K562 (cell line): ENCODE results near the gene ENDOG. TPM values are rescaled to one million over a fixed set of nuclear protein-coding genes. Genes with fewer than 3 reads are reported as not detected.

ENCODE experiments used
- ARID2 ChIP-seq: fragments of 450-650 bp; IDR thresholded peaks from 2 replicates; pipeline ENCODE4 v1.6.1; 2017; ENCODE audit warnings: antibody characterized with exemption, mild to moderate bottlenecking
- CBX8 ChIP-seq: fragments of 200-600 bp; sonication (generic); IDR thresholded peaks from 2 replicates; pipeline ENCODE4 v1.6.1; 2012; ENCODE audit warnings: borderline replicate concordance, mixed run types, low read depth, mild to moderate bottlenecking, moderate library complexity, mixed read lengths, low read length, control low read depth, inconsistent platforms; ENCODE audit not compliant: poor library complexity, severe bottlenecking; ENCODE audit errors: extremely low read depth
- CREM ChIP-seq: IDR thresholded peaks from 2 replicates; pipeline ENCODE4 v1.6.1; 2014; ENCODE audit warnings: antibody characterized with exemption, low read depth
- EWSR1 ChIP-seq: fragments of 450-650 bp; IDR thresholded peaks from 2 replicates; pipeline ENCODE4 v1.6.1; 2018; ENCODE audit warnings: borderline replicate concordance, mild to moderate bottlenecking, low read depth, moderate library complexity; ENCODE audit not compliant: partially characterized antibody
- FOXP1 ChIP-seq: sonication (generic); formaldehyde crosslinking; IDR thresholded peaks from 2 replicates; pipeline ENCODE4 v1.8.0; 2022; ENCODE audit warnings: mild to moderate bottlenecking, missing genetic modification reagents
- JUNB ChIP-seq: fragments of 450-650 bp; formaldehyde crosslinking; conservative IDR thresholded peaks from 2 replicates; pipeline ENCODE4 v1.4.0; 2020; ENCODE audit warnings: mild to moderate bottlenecking
- NFXL1 ChIP-seq: fragments of 450-650 bp; formaldehyde crosslinking; IDR thresholded peaks from 2 replicates; pipeline ENCODE4 v1.4.0; 2021; ENCODE audit warnings: mild to moderate bottlenecking
- NUFIP1 ChIP-seq: fragments of 450-650 bp; IDR thresholded peaks from 2 replicates; pipeline ENCODE4 v1.6.1; 2018; ENCODE audit not compliant: partially characterized antibody
- RBBP5 ChIP-seq: fragments of 200-600 bp; sonication (generic); IDR thresholded peaks from 2 replicates; pipeline ENCODE4 v1.6.1; 2012; ENCODE audit warnings: borderline replicate concordance, mild to moderate bottlenecking, low read length, control low read depth, inconsistent platforms; ENCODE audit not compliant: insufficient read depth, poor library complexity, severe bottlenecking
- RBFOX2 ChIP-seq: fragments of 200-400 bp; formaldehyde crosslinking; IDR thresholded peaks from 2 replicates; pipeline ENCODE4 v1.6.1; 2017; ENCODE audit warnings: low read depth, mild to moderate bottlenecking, low read length, moderate library complexity
- RHOXF2B ChIP-seq: fragments of 250-450 bp; sonication (Bioruptor Pico); conservative IDR thresholded peaks from 2 replicates; pipeline ENCODE4 v1.5.1; 2021
- SREBF2 ChIP-seq: sonication (generic); formaldehyde crosslinking; IDR thresholded peaks from 2 replicates; pipeline ENCODE4 v1.4.0; 2020; ENCODE audit warnings: mild to moderate bottlenecking, missing genetic modification reagents
- ZNF134 ChIP-seq: fragments of 250-450 bp; sonication (Bioruptor Pico); conservative IDR thresholded peaks from 2 replicates; pipeline ENCODE4 v1.4.0; 2020
- ZNF232 ChIP-seq: sonication (generic); formaldehyde crosslinking; IDR thresholded peaks from 2 replicates; pipeline ENCODE4 v1.8.0; 2022; ENCODE audit warnings: mild to moderate bottlenecking, missing genetic modification reagents
- polyA plus RNA-seq, 8 experiments: library from polyadenylated mRNA; depleted of rRNA in 4 of 8; stranded (reverse) in 5 of 8; unstranded in 3 of 8; fragments of >200 nt; fragmentation: Nextera tagmentation in 2 of 8; fragmentation: Illumina TruSeq in 1 of 8; extraction: Ambion mirVana in 2 of 8; extraction: Trizol in 1 of 8; gene quantifications; 2 replicates each; pipeline versions ENCODE4 v1.2.1 to v1.2.3, GENCODE V29; 2011 to 2014; ENCODE audit warnings: inconsistent platforms in 1 of 8, missing spikeins in 1 of 8
- total RNA-seq, 7 experiments: library from RNA; depleted of rRNA in 6 of 7; stranded (reverse); fragments of >200 nt in 6 of 7; fragmentation: Illumina TruSeq in 2 of 7; extraction: Trizol in 2 of 7; gene quantifications; 2 replicates each; pipeline versions ENCODE4 v1.2.1 to v1.2.3, GENCODE V29; 2011 to 2021; ENCODE audit warnings: low replicate concordance in 1 of 7
- TF ChIP-seq, protein P1 (sequence below), 2 experiments: IDR thresholded peaks; 2 replicates each; pipeline ENCODE4 v1.6.1; 2011; ENCODE audit warnings: borderline replicate concordance in 1 of 2, control low read depth in 1 of 2, low read depth in 1 of 2, low read length in 1 of 2, mild to moderate bottlenecking in 1 of 2, mixed read lengths in 1 of 2, moderate library complexity in 1 of 2; ENCODE audit not compliant: insufficient read depth in 1 of 2, insufficient read length in 1 of 2, poor library complexity in 1 of 2, severe bottlenecking in 1 of 2; ENCODE audit errors: extremely low read depth in 1 of 2
- TF ChIP-seq, protein P2 (sequence below), 2 experiments: IDR thresholded peaks; 2 replicates each; pipeline ENCODE4 v1.6.1; 2012; ENCODE audit warnings: improper control_type of control experiment in 2 of 2, low read depth in 2 of 2, low read length in 2 of 2, borderline replicate concordance in 1 of 2
- TF ChIP-seq, protein P3 (sequence below): fragments of 250-450 bp; sonication (Bioruptor Pico); IDR thresholded peaks from 2 replicates; pipeline ENCODE4 v1.8.0; 2022; ENCODE audit warnings: moderate library complexity, mild to moderate bottlenecking, inconsistent platforms
- TF ChIP-seq, protein P4 (sequence below): fragments of 250-450 bp; sonication (Bioruptor Pico); IDR thresholded peaks from 2 replicates; pipeline ENCODE4 v1.5.0; 2021; ENCODE audit warnings: mild to moderate bottlenecking, borderline replicate concordance

Gene ENDOG
- total and polyA plus RNA-seq, 9 of the 15 experiments (the other 6 are each of a cell fraction or from before 2014, with no cell fraction given): 1.2 to 91.0 (median 25.5) TPM

DNA sequence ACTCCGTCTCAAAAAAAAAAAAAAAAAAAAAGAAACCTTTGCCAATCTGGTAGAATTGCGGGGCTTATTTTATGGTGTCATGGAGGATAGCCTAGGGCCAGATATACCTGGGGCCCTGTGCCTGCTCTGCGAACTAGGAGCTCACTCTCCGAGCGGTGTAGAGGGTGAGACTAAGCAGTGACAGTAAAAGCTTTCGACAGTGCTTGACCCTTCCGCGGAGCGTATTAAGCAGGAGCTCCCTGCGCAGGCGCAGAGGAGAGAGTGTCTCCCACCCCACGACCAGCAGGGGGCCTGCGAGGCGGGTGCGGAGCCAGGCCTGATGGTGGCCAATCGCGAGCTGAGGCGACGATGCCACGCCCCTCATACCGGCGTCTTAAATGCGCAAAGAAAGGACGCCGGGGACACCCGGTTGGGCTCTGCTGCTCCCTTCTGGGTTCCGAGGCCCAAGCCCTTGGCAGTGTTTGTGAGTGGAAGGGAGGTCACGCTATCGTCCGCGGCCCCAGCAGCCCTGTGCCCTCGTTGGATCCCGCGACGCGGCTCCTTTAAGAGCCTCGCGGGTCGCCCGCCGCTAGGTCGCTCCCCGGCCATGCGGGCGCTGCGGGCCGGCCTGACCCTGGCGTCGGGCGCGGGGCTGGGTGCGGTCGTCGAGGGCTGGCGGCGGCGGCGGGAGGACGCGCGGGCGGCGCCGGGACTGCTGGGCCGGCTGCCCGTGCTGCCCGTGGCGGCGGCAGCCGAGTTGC is at the start of gene ENDOG (continued):
- TF ChIP-seq, protein P1, sequence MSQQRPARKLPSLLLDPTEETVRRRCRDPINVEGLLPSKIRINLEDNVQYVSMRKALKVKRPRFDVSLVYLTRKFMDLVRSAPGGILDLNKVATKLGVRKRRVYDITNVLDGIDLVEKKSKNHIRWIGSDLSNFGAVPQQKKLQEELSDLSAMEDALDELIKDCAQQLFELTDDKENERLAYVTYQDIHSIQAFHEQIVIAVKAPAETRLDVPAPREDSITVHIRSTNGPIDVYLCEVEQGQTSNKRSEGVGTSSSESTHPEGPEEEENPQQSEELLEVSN (IDR thresholded peaks at IDR 0.05; ENCODE audit: borderline replicate concordance in 1 of 2, extremely low read depth in 1 of 2, insufficient read depth in 1 of 2, insufficient read length in 1 of 2, low read depth in 1 of 2, low read length in 1 of 2, poor library complexity in 1 of 2, severe bottlenecking in 1 of 2): peak; percentile 36 to 84
- TF ChIP-seq ARID2 (no peak), ZNF134 (CRISPR knock-in tag) (no peak), RBFOX2 (peak; percentile 91), ZNF232 (CRISPR knock-in tag) (no peak), JUNB (CRISPR knock-in tag) (no peak), EWSR1 (no peak), SREBF2 (CRISPR knock-in tag) (no peak), FOXP1 (CRISPR knock-in tag) (no peak), CBX8 (no peak), RBBP5 (no peak), CREM (peak; percentile 89), NFXL1 (CRISPR knock-in tag) (no peak), RHOXF2B (CRISPR knock-in tag) (no peak), NUFIP1 (no peak)
- TF ChIP-seq, protein P2, sequence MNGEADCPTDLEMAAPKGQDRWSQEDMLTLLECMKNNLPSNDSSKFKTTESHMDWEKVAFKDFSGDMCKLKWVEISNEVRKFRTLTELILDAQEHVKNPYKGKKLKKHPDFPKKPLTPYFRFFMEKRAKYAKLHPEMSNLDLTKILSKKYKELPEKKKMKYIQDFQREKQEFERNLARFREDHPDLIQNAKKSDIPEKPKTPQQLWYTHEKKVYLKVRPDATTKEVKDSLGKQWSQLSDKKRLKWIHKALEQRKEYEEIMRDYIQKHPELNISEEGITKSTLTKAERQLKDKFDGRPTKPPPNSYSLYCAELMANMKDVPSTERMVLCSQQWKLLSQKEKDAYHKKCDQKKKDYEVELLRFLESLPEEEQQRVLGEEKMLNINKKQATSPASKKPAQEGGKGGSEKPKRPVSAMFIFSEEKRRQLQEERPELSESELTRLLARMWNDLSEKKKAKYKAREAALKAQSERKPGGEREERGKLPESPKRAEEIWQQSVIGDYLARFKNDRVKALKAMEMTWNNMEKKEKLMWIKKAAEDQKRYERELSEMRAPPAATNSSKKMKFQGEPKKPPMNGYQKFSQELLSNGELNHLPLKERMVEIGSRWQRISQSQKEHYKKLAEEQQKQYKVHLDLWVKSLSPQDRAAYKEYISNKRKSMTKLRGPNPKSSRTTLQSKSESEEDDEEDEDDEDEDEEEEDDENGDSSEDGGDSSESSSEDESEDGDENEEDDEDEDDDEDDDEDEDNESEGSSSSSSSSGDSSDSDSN (IDR thresholded peaks at IDR 0.05; ENCODE audit: borderline replicate concordance in 1 of 2, low read depth in 2 of 2, low read length in 2 of 2): 0 out of 4 replicates have a peak, but pooled peaks of 1 of the 2 experiments have one; percentile 6
- TF ChIP-seq, protein P3, sequence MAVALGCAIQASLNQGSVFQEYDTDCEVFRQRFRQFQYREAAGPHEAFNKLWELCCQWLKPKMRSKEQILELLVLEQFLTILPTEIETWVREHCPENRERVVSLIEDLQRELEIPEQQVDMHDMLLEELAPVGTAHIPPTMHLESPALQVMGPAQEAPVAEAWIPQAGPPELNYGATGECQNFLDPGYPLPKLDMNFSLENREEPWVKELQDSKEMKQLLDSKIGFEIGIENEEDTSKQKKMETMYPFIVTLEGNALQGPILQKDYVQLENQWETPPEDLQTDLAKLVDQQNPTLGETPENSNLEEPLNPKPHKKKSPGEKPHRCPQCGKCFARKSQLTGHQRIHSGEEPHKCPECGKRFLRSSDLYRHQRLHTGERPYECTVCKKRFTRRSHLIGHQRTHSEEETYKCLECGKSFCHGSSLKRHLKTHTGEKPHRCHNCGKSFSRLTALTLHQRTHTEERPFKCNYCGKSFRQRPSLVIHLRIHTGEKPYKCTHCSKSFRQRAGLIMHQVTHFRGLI (CRISPR knock-in tag): peak; percentile 85; the same call in 1 of the 2 replicates
- TF ChIP-seq, protein P4, sequence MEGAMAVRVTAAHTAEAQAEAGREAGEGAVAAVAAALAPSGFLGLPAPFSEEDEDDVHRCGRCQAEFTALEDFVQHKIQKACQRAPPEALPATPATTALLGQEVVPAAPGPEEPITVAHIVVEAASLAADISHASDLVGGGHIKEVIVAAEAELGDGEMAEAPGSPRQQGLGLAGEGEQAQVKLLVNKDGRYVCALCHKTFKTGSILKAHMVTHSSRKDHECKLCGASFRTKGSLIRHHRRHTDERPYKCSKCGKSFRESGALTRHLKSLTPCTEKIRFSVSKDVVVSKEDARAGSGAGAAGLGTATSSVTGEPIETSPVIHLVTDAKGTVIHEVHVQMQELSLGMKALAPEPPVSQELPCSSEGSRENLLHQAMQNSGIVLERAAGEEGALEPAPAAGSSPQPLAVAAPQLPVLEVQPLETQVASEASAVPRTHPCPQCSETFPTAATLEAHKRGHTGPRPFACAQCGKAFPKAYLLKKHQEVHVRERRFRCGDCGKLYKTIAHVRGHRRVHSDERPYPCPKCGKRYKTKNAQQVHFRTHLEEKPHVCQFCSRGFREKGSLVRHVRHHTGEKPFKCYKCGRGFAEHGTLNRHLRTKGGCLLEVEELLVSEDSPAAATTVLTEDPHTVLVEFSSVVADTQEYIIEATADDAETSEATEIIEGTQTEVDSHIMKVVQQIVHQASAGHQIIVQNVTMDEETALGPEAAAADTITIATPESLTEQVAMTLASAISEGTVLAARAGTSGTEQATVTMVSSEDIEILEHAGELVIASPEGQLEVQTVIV (CRISPR knock-in tag): no peak
